OCI-LY7 (cell line): ENCODE results near the gene TIMD4. TPM values are rescaled to one million over a fixed set of nuclear protein-coding genes. Genes with fewer than 3 reads are reported as not detected.
"Not testable (repeated sequence)": the region's sequence is repeated elsewhere in the genome, so short reads cannot be mapped to it uniquely, and the experiment has no call there.

Source experiments
- BruUV-seq: library from RNA; stranded (reverse); fragments of 400-500 nt; replicated peaks from 2 replicates; lab custom pipeline; 2021; lab: Mats Ljungman, UMichigan
- CTCF ChIA-PET: fragments of 300-600 bp; sonication (Branson Sonifier 250); formaldehyde crosslinking; loops from one replicate; lab custom pipeline; 2022; ENCODE audit warnings: antibody characterized with exemption; ENCODE audit not compliant: unreplicated experiment; lab: Charles Lee
- POLR2A ChIA-PET: fragments of 300-600 bp; sonication (Branson Sonifier 250); formaldehyde crosslinking; loops from one replicate; lab custom pipeline; 2022; ENCODE audit warnings: antibody characterized with exemption; lab: Charles Lee
- DNase-seq: peaks from one replicate; pipeline ENCODE4 v3.0.0-alpha.2; 2015; ENCODE audit warnings: low spot score
- H2AFZ ChIP-seq: fragments of 200-600 bp; sonication (generic), shearing (Covaris generic); 2 replicates; pipeline ENCODE4 v1.6.1; 2014; ENCODE audit warnings: mild to moderate bottlenecking, antibody characterized with exemption, low read length, moderate library complexity
- H3K27ac ChIP-seq: fragments of 200-600 bp; sonication (generic); 2 replicates; pipeline ENCODE4 v1.5.1; 2014; ENCODE audit warnings: mixed run types, low read depth, mild to moderate bottlenecking, moderate library complexity, low read length, inconsistent platforms; ENCODE audit not compliant: poor library complexity, severe bottlenecking
- H3K36me3 ChIP-seq: fragments of 200-600 bp; sonication (generic); 2 replicates; pipeline ENCODE4 v1.6.1; 2014; ENCODE audit warnings: mild to moderate bottlenecking, antibody characterized with exemption, low read length, moderate library complexity, mixed read lengths; ENCODE audit not compliant: insufficient read depth
- H3K4me1 ChIP-seq: fragments of 200-600 bp; sonication (generic); 2 replicates; pipeline ENCODE4 v1.5.1; 2014; ENCODE audit warnings: mild to moderate bottlenecking, low read length; ENCODE audit not compliant: insufficient read depth, poor library complexity, severe bottlenecking
- H3K4me2 ChIP-seq: fragments of 200-600 bp; sonication (generic); 2 replicates; pipeline ENCODE4 v1.6.1; 2014; ENCODE audit warnings: mild to moderate bottlenecking, low read length
- H3K4me3 ChIP-seq: fragments of 200-600 bp; sonication (generic); 2 replicates; pipeline ENCODE4 v1.5.1; 2014; ENCODE audit warnings: mild to moderate bottlenecking, low read depth, low read length; ENCODE audit not compliant: poor library complexity, severe bottlenecking
- H3K79me2 ChIP-seq: fragments of 200-600 bp; sonication (generic); 2 replicates; pipeline ENCODE4 v1.6.1; 2016; ENCODE audit warnings: low read depth, mild to moderate bottlenecking, low read length, moderate library complexity, mixed read lengths; ENCODE audit not compliant: insufficient read depth
- H3K9me2 ChIP-seq: fragments of 200-600 bp; sonication (generic); 2 replicates; pipeline ENCODE4 v1.6.1; 2016; ENCODE audit warnings: mild to moderate bottlenecking, low read length, mixed read lengths; ENCODE audit not compliant: insufficient read depth
- H3K9me3 ChIP-seq: fragments of 200-600 bp; sonication (generic); 2 replicates; pipeline ENCODE4 v1.6.1; 2014; ENCODE audit warnings: mild to moderate bottlenecking, mixed run types, low read length, mixed read lengths
- H4K20me1 ChIP-seq: fragments of 200-600 bp; sonication (generic); 2 replicates; pipeline ENCODE4 v1.6.1; 2014; ENCODE audit warnings: mild to moderate bottlenecking, antibody characterized with exemption, low read length, moderate library complexity, mixed read lengths; ENCODE audit not compliant: insufficient read depth
- EZH2phosphoT487 ChIP-seq: fragments of 200-600 bp; sonication (generic); IDR thresholded peaks from 2 replicates; pipeline ENCODE4 v1.6.1; 2018; ENCODE audit warnings: low read depth, borderline replicate concordance, mild to moderate bottlenecking, mixed run types, antibody characterized with exemption, low read length, moderate library complexity, mixed read lengths
- intact Hi-C: fragments of 100-400 bp; cut with micrococcal nuclease; formaldehyde crosslinking; loops from one replicate; pipeline ENCODE4 v1.10.0; 2022; ENCODE audit not compliant: unreplicated experiment
- total RNA-seq, 2 experiments: library from RNA; depleted of rRNA in 1 of 2; stranded (reverse); fragments of >200 nt in 1 of 2; shearing (Covaris generic) in 1 of 2; gene quantifications; 2 replicates each; pipeline ENCODE4 v1.2.3, GENCODE V29; 2014 to 2022
- TF ChIP-seq, protein P1 (sequence below): fragments of 200-600 bp; sonication (generic); conservative IDR thresholded peaks from 2 replicates; pipeline ENCODE4 v1.5.1; 2014; ENCODE audit warnings: mild to moderate bottlenecking, antibody characterized with exemption, low read length, moderate library complexity, mixed read lengths

The TIMD4 gene
- total RNA-seq, 2 experiments from 2014 or later: 1.1 to 1.3 TPM

DNA sequence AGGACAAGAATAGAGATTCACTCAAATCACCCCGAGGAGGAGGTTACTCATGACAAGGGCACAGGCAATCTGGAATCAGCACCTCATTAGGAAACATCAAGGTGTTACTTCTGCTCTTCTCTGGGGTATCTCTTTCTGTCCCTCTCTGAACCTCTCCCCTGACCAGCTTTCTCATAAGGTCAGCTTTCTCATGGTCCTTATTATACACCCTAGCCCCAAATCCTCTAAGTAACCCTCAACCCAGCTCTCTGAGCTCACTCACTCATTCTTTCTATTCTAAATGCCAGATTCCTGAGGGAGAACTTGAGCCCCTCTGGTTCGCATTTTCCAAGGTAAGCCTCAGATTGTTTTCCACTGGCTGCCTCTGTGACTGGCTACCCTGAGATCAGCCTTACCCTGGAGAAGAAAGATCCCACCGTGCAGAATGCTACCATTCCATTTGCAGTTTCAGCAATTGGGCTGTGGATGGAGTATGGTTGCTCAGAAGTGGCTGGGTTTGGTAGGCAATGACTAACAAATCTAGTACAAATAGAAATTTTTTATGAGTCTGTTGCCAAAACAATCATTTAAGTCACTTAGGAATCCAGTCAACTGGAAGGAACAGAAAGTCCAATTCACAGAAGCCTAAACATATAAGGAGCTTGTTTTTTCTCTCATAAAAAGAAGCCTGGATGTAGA, 9.0 kb upstream of the TIMD4 start:
- Histone ChIP-seq H3K4me1 (peaks cover 55% of the 10 kb centered on the region), H2AFZ (peak overlapping the region; percentile 59; the same call in 1 of the 2 replicates), H3K36me3 (no peaks in the 10 kb centered on the region), H3K9me2 (no peaks in the 10 kb centered on the region), H3K27ac (no peak overlapping the region), H3K79me2 (no peaks in the 10 kb centered on the region), H3K4me3 (no peak overlapping the region), H3K9me3 (peaks cover 8% of the 10 kb centered on the region; the same call in 1 of the 2 replicates), H3K4me2 (no peak overlapping the region), H4K20me1 (no peaks in the 10 kb centered on the region)
- no peak for TF ChIP-seq EZH2phosphoT487
- TF ChIP-seq, protein P1, sequence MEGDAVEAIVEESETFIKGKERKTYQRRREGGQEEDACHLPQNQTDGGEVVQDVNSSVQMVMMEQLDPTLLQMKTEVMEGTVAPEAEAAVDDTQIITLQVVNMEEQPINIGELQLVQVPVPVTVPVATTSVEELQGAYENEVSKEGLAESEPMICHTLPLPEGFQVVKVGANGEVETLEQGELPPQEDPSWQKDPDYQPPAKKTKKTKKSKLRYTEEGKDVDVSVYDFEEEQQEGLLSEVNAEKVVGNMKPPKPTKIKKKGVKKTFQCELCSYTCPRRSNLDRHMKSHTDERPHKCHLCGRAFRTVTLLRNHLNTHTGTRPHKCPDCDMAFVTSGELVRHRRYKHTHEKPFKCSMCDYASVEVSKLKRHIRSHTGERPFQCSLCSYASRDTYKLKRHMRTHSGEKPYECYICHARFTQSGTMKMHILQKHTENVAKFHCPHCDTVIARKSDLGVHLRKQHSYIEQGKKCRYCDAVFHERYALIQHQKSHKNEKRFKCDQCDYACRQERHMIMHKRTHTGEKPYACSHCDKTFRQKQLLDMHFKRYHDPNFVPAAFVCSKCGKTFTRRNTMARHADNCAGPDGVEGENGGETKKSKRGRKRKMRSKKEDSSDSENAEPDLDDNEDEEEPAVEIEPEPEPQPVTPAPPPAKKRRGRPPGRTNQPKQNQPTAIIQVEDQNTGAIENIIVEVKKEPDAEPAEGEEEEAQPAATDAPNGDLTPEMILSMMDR: no peak
- BruUV-seq: no TSS peak
- ChIA-PET POLR2A (interaction anchor here (0.5 to 2.5 kb wide), 8 partner anchors 20 to 190 kb away, joined by 3 to 13 read pairs (median 3); partner anchors contain the start of gene MED7), CTCF (interaction anchor here (0.6 kb wide), 1 partner anchor 33 kb away, joined by 5 read pairs; no protein-coding TSS in a partner anchor)
- intact Hi-C loops: no loop called here
- DNase-seq: no peak

DNA sequence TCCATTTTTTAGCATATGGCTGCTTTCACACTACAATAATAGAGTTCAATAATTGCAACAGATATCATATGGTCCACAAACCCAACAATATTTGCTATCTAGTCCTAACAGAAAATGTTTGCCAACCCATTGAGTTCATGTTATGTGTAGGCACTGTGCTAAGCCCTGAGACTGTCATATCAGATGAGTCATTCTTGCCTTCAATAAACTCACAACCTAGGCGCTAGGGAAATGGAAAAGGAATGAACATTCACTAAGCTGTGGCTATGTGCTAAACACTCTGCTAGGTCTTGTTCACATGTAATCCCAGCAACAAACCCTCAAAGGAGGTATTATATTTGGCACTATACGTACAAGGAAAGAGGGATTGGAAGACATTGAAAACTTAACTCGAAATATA, 8.4 kb upstream of the TIMD4 start:
- CTCF ChIA-PET: interaction anchor here (0.6 kb wide), 1 partner anchor 33 kb away, joined by 5 read pairs; no protein-coding TSS in a partner anchor

DNA sequence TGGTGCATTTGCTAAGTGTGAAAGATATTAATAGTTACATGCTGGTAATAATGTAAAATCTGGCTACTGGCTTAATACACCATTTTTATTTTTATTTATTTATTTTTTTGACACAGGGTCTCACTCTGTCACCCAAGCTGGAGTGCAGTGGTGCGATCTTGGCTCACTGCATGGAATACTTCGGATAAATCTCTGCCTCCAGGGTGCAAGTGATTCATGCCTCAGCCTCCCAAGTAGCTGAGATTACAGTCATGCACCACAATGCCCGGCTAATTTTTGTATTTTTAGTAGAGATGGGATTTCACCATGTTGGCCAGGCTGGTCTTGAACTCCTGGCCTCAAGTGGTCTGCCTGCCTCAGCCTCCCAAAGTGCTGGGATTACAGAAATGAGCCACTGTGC, 4.4 kb upstream of the TIMD4 start:
- ChIA-PET POLR2A (interaction anchor here (1.6 kb wide), 1 partner anchor 14 kb away, joined by 4 read pairs; no protein-coding TSS in a partner anchor), CTCF (interaction anchor here (0.6 kb wide), 1 partner anchor 479 kb away, joined by 3 read pairs; no protein-coding TSS in a partner anchor)
- intact Hi-C loops, H2AFZ ChIP-seq, H4K20me1 ChIP-seq, DNase-seq, H3K27ac ChIP-seq, H3K4me2 ChIP-seq, H3K9me3 ChIP-seq, H3K9me2 ChIP-seq, H3K4me3 ChIP-seq, H3K79me2 ChIP-seq, H3K36me3 ChIP-seq, BruUV-seq: not testable (repeated sequence)
- H3K4me1 ChIP-seq: peaks cover 34% of the 10 kb centered on the region

More for the DNA sequence above, 8.4 kb upstream of the TIMD4 start:
- no peak overlapping the region for H3K27ac ChIP-seq
- POLR2A ChIA-PET: interaction anchor here (0.6 to 2.5 kb wide), 7 partner anchors 19 to 171 kb away, joined by 3 to 13 read pairs (median 3); partner anchors contain the start of gene MED7
- intact Hi-C loops: no loop called here
- BruUV-seq: no TSS peak
- no peak for DNase-seq
- peaks cover 49% of the 10 kb centered on the region for H3K4me1 ChIP-seq
- H4K20me1 ChIP-seq: no peaks in the 10 kb centered on the region
- H3K4me2 ChIP-seq: no peak overlapping the region
- no peaks in the 10 kb centered on the region for H3K9me2 ChIP-seq
- peaks cover 8% of the 10 kb centered on the region; the same call in 1 of the 2 replicates for H3K9me3 ChIP-seq
- no peak overlapping the region for H3K4me3 ChIP-seq
- no peaks in the 10 kb centered on the region for H3K79me2 ChIP-seq
- no peak for TF ChIP-seq EZH2phosphoT487
- TF ChIP-seq, protein P1: no peak
- no peaks in the 10 kb centered on the region for H3K36me3 ChIP-seq
- peak overlapping the region; percentile 59; the same call in 1 of the 2 replicates for H2AFZ ChIP-seq
